Glutamatergic neuron (in vitro differentiated cells): Measurements from ENCODE around the gene PRR33. TPM values are rescaled to one million over a fixed set of nuclear protein-coding genes. Genes with fewer than 3 reads are reported as not detected.

ENCODE experiments used
- DNase-seq: peaks from one replicate; pipeline ENCODE4 v3.0.0; 2022
- H3K27ac Mint-ChIP-seq: one replicate; pipeline ENCODE4 v1.8.0; 2020; ENCODE audit warnings: mild to moderate bottlenecking, mixed read lengths, inconsistent platforms; ENCODE audit not compliant: unreplicated experiment
- H3K27me3 Mint-ChIP-seq: one replicate; pipeline ENCODE4 v1.8.0; 2020; ENCODE audit warnings: mild to moderate bottlenecking, moderate library complexity, mixed read lengths, inconsistent platforms; ENCODE audit not compliant: unreplicated experiment
- H3K36me3 Mint-ChIP-seq: one replicate; pipeline ENCODE4 v1.8.0; 2020; ENCODE audit warnings: mild to moderate bottlenecking, mixed read lengths, inconsistent platforms; ENCODE audit not compliant: unreplicated experiment
- H3K4me1 Mint-ChIP-seq: one replicate; pipeline ENCODE4 v1.8.0; 2020; ENCODE audit warnings: mild to moderate bottlenecking, low read depth, mixed read lengths, inconsistent platforms; ENCODE audit not compliant: unreplicated experiment
- H3K4me3 Mint-ChIP-seq: one replicate; pipeline ENCODE4 v1.8.0; 2020; ENCODE audit warnings: mild to moderate bottlenecking, mixed read lengths, inconsistent platforms; ENCODE audit not compliant: unreplicated experiment
- H3K9me3 Mint-ChIP-seq: one replicate; pipeline ENCODE4 v1.8.0; 2020; ENCODE audit warnings: mild to moderate bottlenecking, moderate library complexity, mixed read lengths, inconsistent platforms; ENCODE audit not compliant: unreplicated experiment
- CTCF ChIP-seq: fragments of 200-600 bp; sonication (generic); IDR thresholded peaks from one replicate; pipeline ENCODE4 v1.5.0; 2021; ENCODE audit not compliant: partially characterized antibody, unreplicated experiment
- total RNA-seq: library from RNA; stranded (reverse); fragmentation: NEBNext Ultra II Directional; extraction: Animal tissue kit (Norgen Biotek cat#: 25700); gene quantifications from one replicate; pipeline ENCODE4 v1.2.1, GENCODE V29; 2021; ENCODE audit not compliant: unreplicated experiment

The PRR33 gene
- total RNA-seq, 1 donor from 2014 or later = not detected

DNA sequence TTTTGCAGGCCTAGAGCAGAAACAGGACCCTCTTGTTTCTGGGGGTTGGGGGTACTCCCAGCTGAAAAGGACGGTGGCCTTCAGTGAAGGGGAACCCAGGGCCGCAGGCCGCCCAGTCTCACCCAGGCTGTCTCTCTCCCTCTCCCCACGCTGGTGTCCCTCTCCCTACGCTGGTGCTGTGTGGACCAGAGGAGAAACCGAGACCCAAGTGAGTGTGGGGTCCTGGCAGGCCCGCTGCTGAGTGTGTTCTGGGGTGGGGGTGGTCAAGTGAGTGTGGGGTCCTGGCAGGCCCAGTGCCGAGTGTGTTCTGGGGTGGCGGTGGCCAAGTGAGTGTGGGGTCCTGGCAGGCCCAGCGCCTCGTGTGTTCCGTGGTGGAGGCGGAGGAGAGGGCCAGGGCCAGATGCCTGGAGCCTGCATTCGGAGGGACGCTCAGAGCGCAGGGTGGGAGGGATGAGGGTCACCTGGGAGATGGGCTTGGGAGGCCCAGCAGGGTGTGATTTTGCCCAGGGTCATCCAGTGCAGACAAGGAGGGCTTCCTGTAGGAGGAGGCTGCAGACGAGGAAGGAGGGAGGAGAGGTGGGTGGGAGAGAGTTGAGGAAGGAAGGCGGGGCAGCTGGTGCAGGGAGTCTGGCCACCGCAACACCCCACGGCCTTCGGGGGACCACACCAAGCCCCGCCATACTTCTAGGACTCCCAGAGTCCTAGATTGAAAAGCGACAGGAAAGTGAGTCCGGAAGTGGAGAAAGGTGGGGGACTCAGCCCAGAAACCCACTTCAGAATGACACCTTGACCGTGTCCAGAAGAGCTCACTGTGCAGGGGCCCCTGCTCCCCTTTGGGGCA, 38.1 kb upstream of the PRR33 start:
- no peak for TF ChIP-seq CTCF
- peaks cover 4% of the 10 kb centered on the region for H3K27me3 Mint-ChIP-seq

GRCh38 chr11:1928891-1929541, 37.3 kb upstream of the PRR33 start:
- TF ChIP-seq CTCF = no peak
- H3K4me3 Mint-ChIP-seq = no peak overlapping the region
- H3K36me3 Mint-ChIP-seq = no peaks in the 10 kb centered on the region
- peak; percentile 13 for DNase-seq
- H3K27me3 Mint-ChIP-seq = peaks cover 4% of the 10 kb centered on the region
- no peak overlapping the region for H3K27ac Mint-ChIP-seq
- H3K9me3 Mint-ChIP-seq = no peaks in the 10 kb centered on the region
- peaks cover 4% of the 10 kb centered on the region for H3K4me1 Mint-ChIP-seq

More for the DNA sequence above, 38.1 kb upstream of the PRR33 start:
- no peaks in the 10 kb centered on the region for H3K9me3 Mint-ChIP-seq
- H3K4me3 Mint-ChIP-seq = no peak overlapping the region
- H3K36me3 Mint-ChIP-seq = no peaks in the 10 kb centered on the region
- H3K4me1 Mint-ChIP-seq = peaks cover 4% of the 10 kb centered on the region
- peak; percentile 11 for DNase-seq
- no peak overlapping the region for H3K27ac Mint-ChIP-seq

DNA sequence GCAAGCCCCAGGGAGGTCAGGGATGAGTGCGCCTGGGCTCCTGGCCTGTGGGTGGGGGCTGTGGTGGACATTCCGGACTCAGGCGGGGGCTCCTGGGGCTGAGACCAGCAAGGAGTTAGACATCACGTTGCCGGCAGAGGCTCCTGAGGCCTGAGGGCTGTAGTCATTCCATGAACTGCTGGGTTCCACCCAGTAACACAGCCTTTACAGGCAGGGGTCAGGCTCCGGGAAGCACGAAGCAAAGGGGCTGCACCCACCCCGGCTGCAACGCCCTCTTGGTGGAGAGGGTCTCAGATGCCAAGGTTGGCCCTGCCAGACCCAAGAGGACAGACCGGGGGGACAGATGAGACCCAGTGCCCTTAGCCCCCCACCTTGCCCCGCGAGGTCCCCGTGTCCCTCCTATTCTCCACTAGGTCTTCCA, 36.8 kb upstream of the PRR33 start:
- DNase-seq = peak; percentile 12
- H3K27me3 Mint-ChIP-seq = peaks cover 4% of the 10 kb centered on the region
- no peak overlapping the region for H3K27ac Mint-ChIP-seq
- no peak overlapping the region for H3K4me3 Mint-ChIP-seq
- TF ChIP-seq CTCF = no peak
- H3K9me3 Mint-ChIP-seq = peaks cover 3% of the 10 kb centered on the region
- peaks cover 4% of the 10 kb centered on the region for H3K4me1 Mint-ChIP-seq
- H3K36me3 Mint-ChIP-seq = no peaks in the 10 kb centered on the region

GRCh38 chr11:1927848-1928469, 36.3 kb upstream of the PRR33 start:
- peaks cover 4% of the 10 kb centered on the region for H3K27me3 Mint-ChIP-seq
- H3K4me1 Mint-ChIP-seq = peaks cover 4% of the 10 kb centered on the region
- no peak for TF ChIP-seq CTCF
- H3K4me3 Mint-ChIP-seq = no peak overlapping the region
- H3K9me3 Mint-ChIP-seq = peaks cover 3% of the 10 kb centered on the region
- no peak for DNase-seq
- H3K27ac Mint-ChIP-seq = no peak overlapping the region
- H3K36me3 Mint-ChIP-seq = no peaks in the 10 kb centered on the region
